Measurements from ENCODE around the gene NDOR1.

- no peak for TF ChIP-seq CTCF (IDR thresholded peaks at IDR 0.05)
- no peak for TF ChIP-seq POLR2A (IDR thresholded peaks at IDR 0.05)
Measured at GRCh38 chr9:137224830-137225694, 19.6 kb downstream of the NDOR1 start, which contains the start of gene CYSRT1.
